Endothelial cell of umbilical vein (primary cell): Measurements from ENCODE around the gene DNM2. TPM values are rescaled to one million over a fixed set of nuclear protein-coding genes. Genes with fewer than 3 reads are reported as not detected.

ENCODE experiments used
- BruUV-seq: library from RNA; stranded (reverse); fragments of 400-500 nt; replicated peaks from 2 replicates; lab custom pipeline; 2021; lab: Mats Ljungman, UMichigan
- CTCF ChIA-PET: fragments of 300-600, 350-600 bp; sonication (Branson Sonifier 250); formaldehyde crosslinking; loops from one replicate; lab custom pipeline; 2021; ENCODE audit warnings: antibody characterized with exemption, inconsistent platforms; lab: Charles Lee
- POLR2A ChIA-PET: fragments of 300-600, 350-600 bp; sonication (Branson Sonifier 250); formaldehyde crosslinking; loops from one replicate; lab custom pipeline; 2021; ENCODE audit warnings: antibody characterized with exemption, inconsistent platforms; lab: Charles Lee
- DNase-seq: peaks from one replicate; pipeline ENCODE4 v3.0.0-alpha.2; 2011; ENCODE audit warnings: low read depth, low spot score
- FAIRE-seq: peaks from 2 replicates; lab custom pipeline; 2011; peaks lifted over from hg19 to GRCh38; lab: Jason Lieb, UNC
- H2AFZ ChIP-seq: 2 replicates; pipeline ENCODE4 v1.6.0; 2012; ENCODE audit warnings: low read depth, low read length, control low read depth, inconsistent platforms
- H3K27ac ChIP-seq: 2 replicates; pipeline ENCODE4 v1.5.1; 2011; ENCODE audit warnings: low read depth, mild to moderate bottlenecking, control low read depth, low read length, moderate library complexity; ENCODE audit not compliant: insufficient read depth
- H3K27me3 ChIP-seq, 2 experiments: 2 replicates each; pipeline versions ENCODE4 v1.6.0 to v1.6.1; 2011; ENCODE audit warnings: low read length in 2 of 2, mixed read lengths in 1 of 2; ENCODE audit not compliant: control insufficient read depth in 2 of 2, insufficient read depth in 2 of 2
- H3K36me3 ChIP-seq, 2 experiments: 2 replicates in 1 of 2; 3 replicates in 1 of 2; pipeline ENCODE4 v1.5.1; 2011; ENCODE audit warnings: low read length in 2 of 2, mild to moderate bottlenecking in 1 of 2, moderate library complexity in 1 of 2; ENCODE audit not compliant: control insufficient read depth in 2 of 2, insufficient read depth in 2 of 2; ENCODE audit errors: extremely low read depth in 1 of 2
- H3K4me1 ChIP-seq: 3 replicates; pipeline ENCODE4 v1.5.1; 2011; ENCODE audit warnings: mild to moderate bottlenecking, low read length; ENCODE audit not compliant: control insufficient read depth, insufficient read depth; ENCODE audit errors: extremely low read depth
- H3K4me2 ChIP-seq: 2 replicates; pipeline ENCODE4 v1.6.1; 2011; ENCODE audit warnings: low read length, control low read depth, mixed read lengths; ENCODE audit not compliant: insufficient read depth
- H3K4me3 ChIP-seq, 3 experiments: fragments of 200-600 bp in 1 of 3; sonication (generic), shearing (Covaris generic) in 1 of 3; replicated peaks in 1 of 3; 2 replicates each; pipeline ENCODE4 v1.5.1; 2011 to 2016; ENCODE audit warnings: control low read depth in 3 of 3, low read length in 3 of 3, mild to moderate bottlenecking in 2 of 3, inconsistent platforms in 1 of 3, low read depth in 1 of 3, moderate library complexity in 1 of 3; ENCODE audit not compliant: insufficient read depth in 1 of 3
- H3K79me2 ChIP-seq: 2 replicates; pipeline ENCODE4 v1.6.0; 2012; ENCODE audit warnings: low read length, inconsistent platforms; ENCODE audit not compliant: control insufficient read depth, insufficient read depth
- H3K9ac ChIP-seq: replicated peaks from 2 replicates; pipeline ENCODE3; 2011; ENCODE audit warnings: low read length, control low read depth; ENCODE audit not compliant: insufficient read depth; ENCODE audit errors: extremely low read depth
- H3K9me1 ChIP-seq: replicated peaks from 3 replicates; pipeline ENCODE4 v1.6.0; 2011; ENCODE audit warnings: mild to moderate bottlenecking, low read length; ENCODE audit not compliant: control insufficient read depth, insufficient read depth; ENCODE audit errors: extremely low read depth
- H3K9me3 ChIP-seq: replicated peaks from 2 replicates; pipeline ENCODE4 v1.5.1; 2012; ENCODE audit warnings: low read length, inconsistent platforms; ENCODE audit not compliant: control insufficient read depth, insufficient read depth
- H4K20me1 ChIP-seq: replicated peaks from 2 replicates; pipeline ENCODE3; 2011; ENCODE audit warnings: mild to moderate bottlenecking, low read length; ENCODE audit not compliant: control insufficient read depth, insufficient read depth; ENCODE audit errors: extremely low read depth
- CTCF ChIP-seq, 2 donors: IDR thresholded peaks; 1 replicate in 1 of 2; 2 replicates in 1 of 2; pipeline ENCODE4 v1.5.1; 2011; ENCODE audit warnings: low read length in 2 of 2, mild to moderate bottlenecking in 2 of 2, moderate library complexity in 2 of 2, control low read depth in 1 of 2, inconsistent platforms in 1 of 2, low read depth in 1 of 2; ENCODE audit not compliant: insufficient read depth in 1 of 2; ENCODE audit errors: extremely low read depth in 1 of 2
- EZH2 ChIP-seq: IDR thresholded peaks from 2 replicates; pipeline ENCODE4 v1.6.1; 2012; ENCODE audit warnings: borderline replicate concordance, low read depth, mild to moderate bottlenecking, moderate library complexity, low read length, inconsistent platforms; ENCODE audit not compliant: severe bottlenecking
- FOS ChIP-seq: IDR thresholded peaks from 2 replicates; pipeline ENCODE4 v1.6.1; 2011; ENCODE audit warnings: mild to moderate bottlenecking, low read length, moderate library complexity, borderline replicate concordance; ENCODE audit not compliant: insufficient read depth
- GATA2 ChIP-seq: IDR thresholded peaks from 2 replicates; pipeline ENCODE4 v1.7.0; 2011; ENCODE audit warnings: low read depth, mild to moderate bottlenecking, moderate library complexity, mixed read lengths, low read length; ENCODE audit not compliant: insufficient read length, insufficient read depth
- JUN ChIP-seq: IDR thresholded peaks from 2 replicates; pipeline ENCODE4 v1.6.1; 2011; ENCODE audit warnings: borderline replicate concordance, low read depth; ENCODE audit not compliant: insufficient read length, insufficient read depth
- MAX ChIP-seq: IDR thresholded peaks from 2 replicates; pipeline ENCODE4 v1.6.1; 2011; ENCODE audit not compliant: insufficient read depth, insufficient read length
- MYC ChIP-seq: IDR thresholded peaks from one replicate; pipeline ENCODE4 v1.6.1; 2011; ENCODE audit warnings: mild to moderate bottlenecking, low read depth, low read length
- POLR2A ChIP-seq: IDR thresholded peaks from 2 replicates; pipeline ENCODE4 v1.6.1; 2012; ENCODE audit warnings: low read depth, mild to moderate bottlenecking, control low read depth, low read length
- POLR2AphosphoS5 ChIP-seq: IDR thresholded peaks from 2 replicates; pipeline ENCODE4 v1.6.1; 2012; ENCODE audit warnings: low read depth, mild to moderate bottlenecking, control low read depth, low read length, moderate library complexity; ENCODE audit not compliant: insufficient read depth
- dilution Hi-C: fragments of 300-500 bp; cut with MboI; formaldehyde crosslinking; loops from one replicate; pipeline ENCODE4 v1.15.0; 2019; ENCODE audit warnings: low sequenced_read_pairs; ENCODE audit not compliant: extremely low pct_ligation_motif_present
- intact Hi-C: fragments of 100-400 bp; cut with micrococcal nuclease; formaldehyde crosslinking; loops from one replicate; pipeline ENCODE4 v1.10.0; 2022
- polyA plus RNA-seq, 4 experiments: library from polyadenylated mRNA; depleted of rRNA in 3 of 4; stranded (reverse) in 3 of 4; unstranded in 1 of 4; fragments of >200 nt; gene quantifications; 2 replicates each; pipeline versions ENCODE4 v1.2.1 to v1.2.3, GENCODE V29; 2011 to 2012; ENCODE audit warnings: missing spikeins in 1 of 4
- total RNA-seq: library from RNA; stranded (reverse); gene quantifications from 2 replicates; pipeline ENCODE4 v1.2.3, GENCODE V29; 2021

DNM2 gene
- total and polyA plus RNA-seq, 2 donors (not counting 3 experiments of a cell fraction or from before 2014, with no cell fraction given), result 81.8 to 175 TPM

- Histone ChIP-seq H3K4me2 (no peak overlapping the region), H3K27me3 (peaks cover 0 to 1% of the 10 kb centered on the region in 2 experiments), H3K4me3 (no peak overlapping the region), H3K79me2 (no peaks in the 10 kb centered on the region), H3K36me3 (no peaks in the 10 kb centered on the region), H3K9me1 (no peaks in the 10 kb centered on the region), H3K27ac (no peak overlapping the region), H2AFZ (no peak overlapping the region), H3K9me3 (no peaks in the 10 kb centered on the region), H3K4me1 (no peaks in the 10 kb centered on the region), H3K9ac (no peak overlapping the region), H4K20me1 (no peaks in the 10 kb centered on the region)
- ChIA-PET POLR2A (no interaction called here), CTCF (interaction anchor here (5.6 kb wide), 1 partner anchor 13 kb away, joined by 56 read pairs; no protein-coding TSS in a partner anchor)
- BruUV-seq, result no TSS peak
- DNase-seq, result no peak
- TF ChIP-seq MAX (no peak), JUN (no peak), EZH2 (no peak)
- intact Hi-C loops (no loop called here), dilution Hi-C loops (no loop called here)
- FAIRE-seq, result no peak
Observed at GRCh38 chr19:10852098-10852800, 134.4 kb downstream of the DNM2 start.

GRCh38 chr19:10852941-10853340 lies 135.1 kb downstream of the DNM2 start:
- H3K4me1 ChIP-seq, result no peaks in the 10 kb centered on the region
- H2AFZ ChIP-seq, result no peak overlapping the region
- no peak for TF ChIP-seq EZH2
- no peak for TF ChIP-seq GATA2
- no peak for TF ChIP-seq POLR2AphosphoS5
- no peak for TF ChIP-seq JUN
- TF ChIP-seq MYC, result no peak
- TF ChIP-seq FOS, result no peak
- TF ChIP-seq MAX, result no peak
- TF ChIP-seq POLR2A, result no peak
- no peak for TF ChIP-seq CTCF (IDR thresholded peaks at IDR 0.05; ENCODE audit: extremely low read depth in 1 of 2, insufficient read depth in 1 of 2, low read depth in 1 of 2, low read length in 2 of 2)
- CTCF ChIA-PET, result interaction anchor here (0.6 to 5.6 kb wide), 3 partner anchors 8 to 18 kb away, joined by 3 to 56 read pairs (median 5); partner anchors contain the start of gene CARM1
- no peak overlapping the region for H3K4me3 ChIP-seq
- POLR2A ChIA-PET, result no interaction called here
- DNase-seq (no peak), FAIRE-seq (no peak)
- H4K20me1 ChIP-seq, result no peaks in the 10 kb centered on the region
- dilution Hi-C loops (no loop called here), intact Hi-C loops (no loop called here)
- no peaks in the 10 kb centered on the region for H3K9me1 ChIP-seq
- H3K79me2 ChIP-seq, result no peaks in the 10 kb centered on the region
- BruUV-seq, result no TSS peak
- H3K27ac ChIP-seq, result no peak overlapping the region
- H3K36me3 ChIP-seq, result no peaks in the 10 kb centered on the region
- no peaks in the 10 kb centered on the region for H3K9me3 ChIP-seq
- H3K9ac ChIP-seq, result no peak overlapping the region
- no peak overlapping the region for H3K4me2 ChIP-seq
- peaks cover 0 to 1% of the 10 kb centered on the region in 2 experiments for H3K27me3 ChIP-seq
